HTR-8/SVneo (cell line): ENCODE results near the gene COL9A2.
A peak's percentile ranks its signal among the peaks of the same experiment; 100 is the strongest.

Experiments used
- DNase-seq: peaks from one replicate; pipeline ENCODE4 v3.0.0; 2011; ENCODE audit warnings: low spot score, mixed read lengths; ENCODE audit not compliant: insufficient read length
- FAIRE-seq: peaks from 2 replicates; lab custom pipeline; 2011; peaks lifted over from hg19 to GRCh38; lab: Jason Lieb, UNC

The COL9A2 gene

DNA sequence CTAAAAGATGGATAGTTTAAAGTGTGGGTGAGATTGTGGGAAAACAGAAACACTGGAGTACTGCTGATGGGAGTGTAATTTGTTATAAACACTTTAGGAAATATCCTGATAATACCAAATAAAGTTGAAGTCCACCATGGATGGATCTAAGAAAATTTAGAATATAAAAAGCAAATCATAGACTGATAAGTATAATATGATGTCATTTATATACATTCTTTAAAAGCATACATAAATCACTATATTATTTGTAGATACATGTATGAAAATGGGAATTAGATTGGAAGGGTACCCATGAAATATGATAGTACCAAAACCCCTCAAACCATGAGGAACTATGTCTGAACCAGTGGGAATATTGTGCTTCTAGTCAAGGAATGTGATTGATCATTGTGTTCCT lies 51.2 kb downstream of the COL9A2 start:
- FAIRE-seq, result no peak
- no peak for DNase-seq

DNA sequence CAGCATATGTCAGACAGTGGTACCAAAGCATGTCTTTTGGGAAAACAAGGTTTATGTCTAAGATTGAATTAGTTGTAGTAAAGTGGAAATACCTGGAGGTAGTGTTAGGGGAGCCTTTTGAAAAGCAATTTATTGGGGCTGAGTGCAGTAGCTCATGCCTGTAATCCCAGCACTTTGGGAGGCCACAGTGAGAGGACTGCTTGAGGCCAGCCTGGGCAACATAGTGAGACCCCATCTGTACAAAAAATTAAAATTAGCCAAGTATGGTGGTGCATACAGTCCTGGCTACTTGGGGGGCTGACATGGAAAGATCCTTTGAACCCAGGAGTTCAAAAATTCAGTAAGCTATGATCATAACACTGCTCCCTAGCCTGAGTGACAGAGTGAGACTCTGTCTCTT lies 51.8 kb downstream of the COL9A2 start:
- FAIRE-seq (no peak), DNase-seq (no peak)

- DNase-seq (no peak), FAIRE-seq (no peak)
Measured at GRCh38 chr1:40264354-40264781, 52.7 kb downstream of the COL9A2 start.

DNA sequence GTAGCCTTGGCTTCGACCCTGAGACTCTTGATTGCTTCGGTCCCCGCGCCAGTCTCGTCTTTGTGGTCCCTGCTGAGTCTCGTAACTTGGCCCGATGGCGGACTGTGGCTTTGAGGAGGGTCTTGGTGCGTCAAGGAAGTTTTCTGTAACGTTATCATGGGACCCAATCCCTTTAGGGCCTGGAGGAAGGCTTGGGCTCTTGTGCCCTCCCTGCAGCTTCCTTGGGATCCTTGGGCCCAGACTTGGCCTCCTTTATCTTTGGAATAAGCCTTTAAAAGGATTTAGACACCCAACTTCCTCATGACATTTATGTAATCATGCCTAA lies 58.7 kb downstream of the COL9A2 start:
- FAIRE-seq (no peak), DNase-seq (no peak)

DNA sequence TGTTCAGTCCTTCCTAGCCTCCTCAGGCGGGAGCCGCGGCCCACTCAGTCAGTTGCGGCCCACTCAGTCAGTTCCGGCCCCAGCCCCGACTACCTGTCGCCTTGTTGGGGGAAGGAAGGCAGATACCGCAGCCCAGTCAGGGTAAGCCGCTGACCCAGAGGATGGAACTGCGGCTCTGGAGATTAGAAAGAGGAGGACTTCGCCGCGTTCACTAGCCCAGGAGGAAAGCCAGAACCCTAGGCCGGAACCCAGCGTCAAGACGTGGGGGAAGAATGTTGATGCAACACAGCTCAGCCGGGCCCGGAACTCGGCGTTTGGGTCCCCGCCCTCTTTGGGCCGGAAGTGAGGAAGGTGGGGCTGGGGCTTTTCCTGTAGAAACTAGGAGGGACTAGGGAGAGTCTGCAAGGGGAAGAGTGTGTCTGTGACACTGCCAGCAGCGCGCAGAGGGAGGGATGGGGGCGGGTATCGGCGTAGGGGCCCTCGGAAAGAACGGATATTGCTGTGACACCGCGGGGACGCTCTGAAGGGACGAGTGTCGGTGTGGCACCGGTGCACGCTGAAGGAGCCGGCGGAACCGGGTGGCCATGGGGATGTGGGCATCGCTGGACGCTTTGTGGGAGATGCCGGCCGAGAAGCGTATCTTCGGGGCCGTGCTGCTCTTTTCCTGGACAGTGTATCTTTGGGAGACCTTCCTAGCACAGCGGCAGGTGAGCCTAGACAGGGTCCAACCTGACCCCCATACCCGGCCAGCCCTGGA lies 59.2 kb downstream of the COL9A2 start, which contains the start of gene ZMPSTE24:
Gene ZMPSTE24 (plus strand): TSS at position 549 of the 757 bp plus-strand sequence. CDS start 36 bp downstream, at position 585.
- DNase-seq (peak; percentile 80), FAIRE-seq (peak; percentile 72)

DNA sequence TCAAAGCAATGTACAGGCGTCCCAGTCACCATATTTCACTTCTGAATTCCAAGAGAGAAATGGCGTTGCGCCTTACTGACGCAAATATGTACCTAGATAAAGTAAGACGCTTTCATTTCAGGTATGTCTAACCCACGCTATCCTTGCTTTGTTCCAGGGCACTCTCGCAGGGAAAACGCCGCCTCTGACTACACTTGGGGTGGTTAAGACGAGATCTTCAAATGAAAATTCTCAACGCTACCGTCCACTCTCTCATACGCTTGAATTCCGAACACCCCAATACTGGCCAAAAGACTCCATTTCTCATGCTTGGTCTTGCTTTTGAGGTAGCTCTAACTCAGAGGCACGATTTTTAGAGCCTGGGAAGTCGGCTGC lies 59.8 kb downstream of the COL9A2 start:
- DNase-seq (no peak), FAIRE-seq (no peak)

DNA sequence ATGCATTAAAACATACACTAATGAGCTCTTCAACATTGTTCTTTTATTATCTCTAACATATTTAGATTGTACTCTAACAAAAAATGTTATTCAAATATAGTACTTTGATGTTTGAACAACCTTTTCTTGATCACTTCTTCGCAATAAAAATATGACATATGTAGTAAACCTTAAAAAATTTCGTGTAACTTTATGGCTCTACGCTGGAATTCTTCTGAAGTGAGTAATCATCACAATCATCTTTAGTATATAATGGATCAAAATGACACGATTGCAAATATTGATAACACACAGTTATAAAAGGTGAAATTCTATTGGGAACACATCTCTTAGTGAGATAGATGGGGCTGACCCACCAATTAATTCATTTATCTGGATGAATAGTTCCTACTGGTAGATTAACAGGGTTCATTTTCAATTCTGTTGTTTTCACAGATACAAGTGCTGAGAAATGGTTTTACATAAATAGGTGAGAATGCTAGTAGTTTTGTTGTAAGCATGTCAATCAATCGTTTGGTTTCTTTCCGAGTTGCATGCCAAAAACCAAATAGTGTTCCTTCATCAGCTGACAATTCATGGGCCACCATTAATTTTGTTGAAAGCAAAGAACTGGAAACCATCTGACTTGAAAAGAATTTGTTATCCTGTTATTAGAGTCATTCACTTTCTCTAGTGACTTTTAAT lies 60.5 kb downstream of the COL9A2 start:
- DNase-seq (no peak), FAIRE-seq (no peak)

GRCh38 chr1:40255231-40255630 lies 61.9 kb downstream of the COL9A2 start:
- DNase-seq (no peak), FAIRE-seq (no peak)

GRCh38 chr1:40252601-40253000 lies 64.5 kb downstream of the COL9A2 start:
- DNase-seq (no peak), FAIRE-seq (no peak)

DNA sequence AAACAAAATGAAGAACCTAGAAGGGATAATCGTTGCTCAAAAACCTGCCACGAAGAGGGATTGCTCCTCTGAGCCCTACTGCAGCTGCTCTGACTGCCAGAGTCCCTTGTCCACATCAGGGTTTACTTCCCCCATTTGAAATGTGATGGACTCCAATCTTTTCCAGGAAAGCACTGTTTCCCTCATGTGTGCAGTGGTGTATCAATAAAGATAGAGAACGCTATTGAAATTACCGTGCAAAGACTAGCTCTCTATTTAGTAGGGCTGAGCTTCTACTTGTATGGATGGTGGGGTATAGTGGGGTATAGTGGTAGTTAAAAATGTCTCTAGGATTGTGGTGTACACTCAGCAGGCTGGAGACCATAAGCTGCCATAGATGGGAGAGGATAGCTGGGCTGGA lies 65.6 kb downstream of the COL9A2 start:
- DNase-seq (no peak), FAIRE-seq (no peak)
